Keratinocyte (primary cell): Measurements from ENCODE around the gene TNS3. TPM values are rescaled to one million over a fixed set of nuclear protein-coding genes. Genes with fewer than 3 reads are reported as not detected.

Experiments used
- DNase-seq: peaks from one replicate; pipeline ENCODE4 v3.0.0-alpha.2; 2011; ENCODE audit warnings: low read depth, missing footprints, low spot score
- FAIRE-seq: peaks from 2 replicates; lab custom pipeline; 2011; peaks lifted over from hg19 to GRCh38; lab: Jason Lieb, UNC
- H2AFZ ChIP-seq: 2 replicates; pipeline ENCODE4 v1.6.0; 2012; ENCODE audit warnings: low read length, control low read depth, inconsistent platforms; ENCODE audit not compliant: control insufficient read depth
- H3K27ac ChIP-seq: 2 replicates; pipeline ENCODE4 v1.5.1; 2011; ENCODE audit warnings: low read length; ENCODE audit not compliant: control insufficient read depth, insufficient read depth
- H3K27me3 ChIP-seq: 3 replicates; pipeline ENCODE4 v1.6.0; 2011; ENCODE audit warnings: low read length; ENCODE audit not compliant: control insufficient read depth, insufficient read depth; ENCODE audit errors: extremely low read depth
- H3K36me3 ChIP-seq, 2 experiments: 2 replicates in 1 of 2; 3 replicates in 1 of 2; pipeline ENCODE4 v1.5.1; 2011; ENCODE audit warnings: low read length in 2 of 2, mild to moderate bottlenecking in 1 of 2; ENCODE audit not compliant: control insufficient read depth in 2 of 2, insufficient read depth in 2 of 2; ENCODE audit errors: extremely low read depth in 1 of 2
- H3K4me1 ChIP-seq: 3 replicates; pipeline ENCODE4 v1.5.1; 2011; ENCODE audit warnings: low read length; ENCODE audit not compliant: control insufficient read depth, insufficient read depth; ENCODE audit errors: extremely low read depth
- H3K4me2 ChIP-seq: 3 replicates; pipeline ENCODE4 v1.6.0; 2011; ENCODE audit warnings: low read depth, low read length; ENCODE audit not compliant: control insufficient read depth, insufficient read depth; ENCODE audit errors: extremely low read depth
- H3K4me3 ChIP-seq, 3 experiments: fragments of 200-600 bp in 1 of 3; sonication (generic) in 1 of 3; 2 replicates in 2 of 3; 3 replicates in 1 of 3; pipeline ENCODE4 v1.5.1; 2011 to 2016; ENCODE audit warnings: low read length in 3 of 3, mild to moderate bottlenecking in 3 of 3, control low read depth in 2 of 3, inconsistent platforms in 1 of 3, low read depth in 1 of 3, mixed read lengths in 1 of 3, mixed run types in 1 of 3, moderate library complexity in 1 of 3; ENCODE audit not compliant: control insufficient read depth in 2 of 3, insufficient read depth in 2 of 3; ENCODE audit errors: extremely low read depth in 1 of 3
- H3K79me2 ChIP-seq: 2 replicates; pipeline ENCODE4 v1.6.0; 2012; ENCODE audit warnings: low read length; ENCODE audit not compliant: control insufficient read depth, insufficient read depth
- H3K9ac ChIP-seq: 3 replicates; pipeline ENCODE4 v1.6.0; 2011; ENCODE audit warnings: low read length; ENCODE audit not compliant: control insufficient read depth, insufficient read depth; ENCODE audit errors: extremely low read depth
- H3K9me1 ChIP-seq: 3 replicates; pipeline ENCODE4 v1.6.0; 2011; ENCODE audit warnings: low read length; ENCODE audit not compliant: control insufficient read depth, insufficient read depth; ENCODE audit errors: extremely low read depth
- H3K9me3 ChIP-seq: 2 replicates; pipeline ENCODE4 v1.5.1; 2012; ENCODE audit warnings: low read depth, low read length; ENCODE audit not compliant: control insufficient read depth
- H4K20me1 ChIP-seq: 3 replicates; pipeline ENCODE4 v1.6.0; 2011; ENCODE audit warnings: low read length; ENCODE audit not compliant: control insufficient read depth, insufficient read depth; ENCODE audit errors: extremely low read depth
- EZH2 ChIP-seq: IDR thresholded peaks from one replicate; pipeline ENCODE4 v1.6.1; 2012; ENCODE audit warnings: inconsistent platforms, mild to moderate bottlenecking, low read length, moderate library complexity
- dilution Hi-C: fragments of 300-500 bp; cut with MboI; formaldehyde crosslinking; loops from one replicate; pipeline ENCODE4 v1.7.0; 2020; ENCODE audit warnings: low sequenced_read_pairs; ENCODE audit not compliant: extremely low pct_ligation_motif_present
- polyA plus RNA-seq, 5 experiments: library from polyadenylated mRNA; depleted of rRNA in 3 of 5; stranded (reverse) in 3 of 5; stranded (forward) in 1 of 5; unstranded in 1 of 5; fragments of >200 nt; gene quantifications; 1 replicate in 1 of 5; 2 replicates in 3 of 5; 3 replicates in 1 of 5; pipeline versions ENCODE4 v1.2.1 to v1.2.3, GENCODE V29; 2011 to 2012; ENCODE audit warnings: missing spikeins in 2 of 5, low read depth in 1 of 5, low replicate concordance in 1 of 5
- TF ChIP-seq, protein P1 (sequence below), 3 experiments: IDR thresholded peaks in 1 of 3; conservative IDR thresholded peaks in 1 of 3; optimal IDR thresholded peaks in 1 of 3; 2 replicates in 2 of 3; 3 replicates in 1 of 3; pipeline versions ENCODE3 to v1.5.1; 2011; ENCODE audit warnings: low read length in 3 of 3, mild to moderate bottlenecking in 3 of 3, moderate library complexity in 2 of 3, control low read depth in 1 of 3, inconsistent platforms in 1 of 3; ENCODE audit not compliant: insufficient read depth in 2 of 3; ENCODE audit errors: extremely low read depth in 1 of 3

The TNS3 gene
- polyA plus RNA-seq, 1 donor (not counting 4 experiments of a cell fraction or from before 2014, with no cell fraction given), result 3.9 TPM

DNA sequence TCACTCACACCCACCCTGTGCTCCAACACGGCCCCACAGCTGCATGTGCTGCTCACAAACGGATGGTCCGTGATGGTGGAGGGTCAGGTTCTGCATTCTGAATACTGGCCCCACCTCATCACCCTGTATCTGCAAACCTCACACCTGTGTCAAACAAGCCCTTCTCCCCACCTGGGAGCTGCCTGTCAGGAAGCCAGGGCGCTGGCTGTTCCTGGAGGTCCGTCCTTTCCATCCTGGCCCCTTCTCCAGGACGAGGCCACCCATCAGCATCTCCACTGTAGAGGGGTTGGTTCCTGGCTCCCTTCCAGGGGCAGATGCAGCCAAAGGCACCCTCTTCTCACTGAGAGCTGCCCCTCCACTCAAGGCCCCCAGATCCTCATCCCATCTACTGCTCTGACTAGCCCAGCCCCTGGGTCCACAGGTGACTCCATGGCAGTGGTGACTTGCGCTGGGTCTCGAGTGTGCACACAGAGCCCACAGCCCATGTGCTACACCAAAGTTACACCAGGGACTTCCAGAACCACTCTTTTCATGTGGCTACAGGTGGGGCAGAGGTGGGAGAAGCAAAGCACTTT is 229.4 kb downstream of the TNS3 start:
- no peaks in the 10 kb centered on the region for H3K9me1 ChIP-seq
- no peak overlapping the region for H3K9ac ChIP-seq
- no peak overlapping the region for H2AFZ ChIP-seq
- FAIRE-seq (no peak), DNase-seq (no peak)
- dilution Hi-C loops, result no loop called here
- H3K9me3 ChIP-seq, result no peaks in the 10 kb centered on the region
- no peak overlapping the region for H3K4me3 ChIP-seq
- H3K27ac ChIP-seq, result no peak overlapping the region
- H3K27me3 ChIP-seq, result peaks cover 22% of the 10 kb centered on the region
- no peaks in the 10 kb centered on the region for H3K36me3 ChIP-seq
- TF ChIP-seq EZH2, result no peak
- TF ChIP-seq, protein P1, sequence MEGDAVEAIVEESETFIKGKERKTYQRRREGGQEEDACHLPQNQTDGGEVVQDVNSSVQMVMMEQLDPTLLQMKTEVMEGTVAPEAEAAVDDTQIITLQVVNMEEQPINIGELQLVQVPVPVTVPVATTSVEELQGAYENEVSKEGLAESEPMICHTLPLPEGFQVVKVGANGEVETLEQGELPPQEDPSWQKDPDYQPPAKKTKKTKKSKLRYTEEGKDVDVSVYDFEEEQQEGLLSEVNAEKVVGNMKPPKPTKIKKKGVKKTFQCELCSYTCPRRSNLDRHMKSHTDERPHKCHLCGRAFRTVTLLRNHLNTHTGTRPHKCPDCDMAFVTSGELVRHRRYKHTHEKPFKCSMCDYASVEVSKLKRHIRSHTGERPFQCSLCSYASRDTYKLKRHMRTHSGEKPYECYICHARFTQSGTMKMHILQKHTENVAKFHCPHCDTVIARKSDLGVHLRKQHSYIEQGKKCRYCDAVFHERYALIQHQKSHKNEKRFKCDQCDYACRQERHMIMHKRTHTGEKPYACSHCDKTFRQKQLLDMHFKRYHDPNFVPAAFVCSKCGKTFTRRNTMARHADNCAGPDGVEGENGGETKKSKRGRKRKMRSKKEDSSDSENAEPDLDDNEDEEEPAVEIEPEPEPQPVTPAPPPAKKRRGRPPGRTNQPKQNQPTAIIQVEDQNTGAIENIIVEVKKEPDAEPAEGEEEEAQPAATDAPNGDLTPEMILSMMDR (optimal IDR thresholded peaks at IDR 0.05 in 1 of 3, IDR thresholded peaks at IDR 0.05 in 1 of 3, conservative IDR thresholded peaks at IDR 0.05 in 1 of 3; ENCODE audit: extremely low read depth in 1 of 3, insufficient read depth in 2 of 3, low read length in 3 of 3), result no peak
- no peaks in the 10 kb centered on the region for H4K20me1 ChIP-seq
- no peak overlapping the region for H3K4me2 ChIP-seq
- H3K79me2 ChIP-seq, result no peaks in the 10 kb centered on the region
- H3K4me1 ChIP-seq, result peaks cover 3% of the 10 kb centered on the region

GRCh38 chr7:47351233-47352154 is 230.4 kb downstream of the TNS3 start:
- no peak overlapping the region for H3K9ac ChIP-seq
- peaks cover 3% of the 10 kb centered on the region for H3K4me1 ChIP-seq
- H3K9me3 ChIP-seq, result no peaks in the 10 kb centered on the region
- no peak overlapping the region for H3K4me3 ChIP-seq
- TF ChIP-seq, protein P1 (optimal IDR thresholded peaks at IDR 0.05 in 1 of 3, IDR thresholded peaks at IDR 0.05 in 1 of 3, conservative IDR thresholded peaks at IDR 0.05 in 1 of 3; ENCODE audit: extremely low read depth in 1 of 3, insufficient read depth in 2 of 3, low read length in 3 of 3), result no peak
- TF ChIP-seq EZH2, result no peak
- no peaks in the 10 kb centered on the region for H3K36me3 ChIP-seq
- no peak overlapping the region for H2AFZ ChIP-seq
- H3K27ac ChIP-seq, result no peak overlapping the region
- peaks cover 22% of the 10 kb centered on the region for H3K27me3 ChIP-seq
- dilution Hi-C loops, result no loop called here
- no peaks in the 10 kb centered on the region for H4K20me1 ChIP-seq
- DNase-seq (no peak), FAIRE-seq (no peak)
- no peak overlapping the region for H3K4me2 ChIP-seq
- H3K9me1 ChIP-seq, result no peaks in the 10 kb centered on the region
- no peaks in the 10 kb centered on the region for H3K79me2 ChIP-seq
